ENCODE data around the gene CHRNA1.

- TF ChIP-seq POLR2A (IDR thresholded peaks at IDR 0.05) (no peak), CTCF (IDR thresholded peaks at IDR 0.05) (no peak)
Measured at GRCh38 chr2:174729797-174730697, 34.2 kb downstream of the CHRNA1 start.

Measured in lower leg skin (tissue), 3 donors.